RWPE1 (cell line): ENCODE data around the gene ADGRG1.
A peak's percentile ranks its signal among the peaks of the same experiment; 100 is the strongest.

Experiments
- CTCF ChIA-PET: fragments of 350-600 bp; sonication (Branson Sonifier 250); formaldehyde crosslinking; extraction: SDS; loops from one replicate; lab custom pipeline; 2021; lab: Yijun Ruan, JAX
- POLR2A ChIA-PET: fragments of 400-600 bp; formaldehyde crosslinking; extraction: SDS; loops from one replicate; lab custom pipeline; 2020; ENCODE audit warnings: antibody characterized with exemption; ENCODE audit not compliant: low non-redundant PET; lab: Yijun Ruan, JAX
- DNase-seq: peaks from one replicate; pipeline ENCODE4 v3.0.0; 2012; ENCODE audit warnings: low spot score
- H3K27ac ChIP-seq: fragments of 450-650 bp; 2 replicates; pipeline ENCODE4 v1.5.1; 2017
- CTCF ChIP-seq: fragments of 450-650 bp; conservative IDR thresholded peaks from 2 replicates; pipeline ENCODE4 v1.5.1; 2017; ENCODE audit warnings: low read depth, mild to moderate bottlenecking

Gene ADGRG1

GRCh38 chr16:57645691-57646387, 17.4 kb downstream of the ADGRG1 start:
- no peak for TF ChIP-seq CTCF
- ChIA-PET POLR2A (no interaction called here), CTCF (interaction anchor here (0.5 to 3.2 kb wide), 5 partner anchors 8 to 943 kb away, joined by 3 to 12 read pairs (median 3); no protein-coding TSS in a partner anchor)
- no peak for DNase-seq
- H3K27ac ChIP-seq, result peak overlapping the region; percentile 70

- CTCF ChIA-PET, result interaction anchor here (0.5 to 3.2 kb wide), 4 partner anchors 9 to 944 kb away, joined by 3 to 12 read pairs (median 6); no protein-coding TSS in a partner anchor
- POLR2A ChIA-PET, result no interaction called here
- H3K27ac ChIP-seq, result peak overlapping the region; percentile 70
Observed at GRCh38 chr16:57646388-57647039, 18.1 kb downstream of the ADGRG1 start.

GRCh38 chr16:57647136-57647875, 18.9 kb downstream of the ADGRG1 start:
- ChIA-PET POLR2A (interaction anchor here (1.0 kb wide), 1 partner anchor 27 kb away, joined by 3 read pairs; no protein-coding TSS in a partner anchor), CTCF (interaction anchor here (1.2 to 3.6 kb wide), 6 partner anchors 10 to 57 kb away, joined by 5 to 22 read pairs (median 8); no protein-coding TSS in a partner anchor)
- DNase-seq, result no peak
- peak overlapping the region; percentile 70 for H3K27ac ChIP-seq
- no peak for TF ChIP-seq CTCF

More at GRCh38 chr16:57646388-57647039, 18.1 kb downstream of the ADGRG1 start:
- DNase-seq, result no peak
- no peak for TF ChIP-seq CTCF

- no peak for DNase-seq
- peak overlapping the region; percentile 70 for H3K27ac ChIP-seq
- CTCF ChIA-PET, result interaction anchor here (0.6 to 3.6 kb wide), 16 partner anchors 10 to 90 kb away, joined by 3 to 22 read pairs (median 4); partner anchors contain the start of gene KATNB1
Observed at GRCh38 chr16:57648125-57648524, 19.7 kb downstream of the ADGRG1 start.

DNA sequence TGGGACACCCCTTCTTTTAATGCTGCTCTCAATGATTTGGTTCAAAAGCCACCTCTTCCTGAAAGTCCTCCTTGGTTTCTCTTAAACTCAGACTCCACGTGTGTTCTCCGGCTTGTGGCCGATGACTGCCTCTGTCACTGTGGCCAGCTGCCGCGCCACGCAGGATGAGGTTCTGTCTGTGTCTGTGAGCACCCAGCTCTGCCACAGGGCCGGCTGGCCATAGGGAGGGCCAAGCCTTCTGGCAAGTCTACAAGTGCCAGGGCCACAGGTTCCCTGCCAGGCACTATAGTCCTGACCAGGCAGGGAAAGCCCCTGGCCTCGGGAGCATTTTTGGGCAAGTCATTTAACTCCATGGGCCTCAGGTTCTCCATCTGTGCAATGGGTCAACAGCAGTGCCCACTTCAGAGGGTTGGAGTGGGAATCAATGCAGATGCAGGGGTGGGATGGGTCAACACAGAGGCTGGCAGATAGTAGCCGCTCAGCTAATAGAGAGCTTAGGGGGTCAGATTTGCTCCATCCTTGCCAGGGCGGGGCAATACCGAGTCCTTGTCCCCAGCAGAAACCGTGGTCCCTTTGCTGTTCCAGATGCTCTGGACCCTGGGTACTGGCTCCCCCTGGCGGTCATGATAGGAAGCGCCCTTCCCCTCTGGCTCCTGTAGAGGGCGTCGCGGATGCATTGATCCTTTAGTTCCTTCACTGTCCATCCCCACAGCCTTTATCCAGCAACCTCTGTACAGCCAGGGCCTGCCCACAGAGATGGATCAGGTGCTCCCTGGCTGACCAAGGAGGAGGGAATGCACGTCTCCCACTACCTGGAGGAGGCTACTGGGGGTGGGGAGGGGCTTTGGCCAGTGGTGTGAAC, 20.4 kb downstream of the ADGRG1 start:
- ChIA-PET POLR2A (no interaction called here), CTCF (interaction anchor here (0.5 to 3.6 kb wide), 26 partner anchors 11 to 216 kb away, joined by 3 to 22 read pairs (median 4); partner anchors contain the start of gene KATNB1)
- TF ChIP-seq CTCF, result peak; percentile 97
- H3K27ac ChIP-seq, result peak overlapping the region; percentile 70
- peak; percentile 84 for DNase-seq

More at GRCh38 chr16:57648125-57648524, 19.7 kb downstream of the ADGRG1 start:
- TF ChIP-seq CTCF, result no peak
- POLR2A ChIA-PET, result interaction anchor here (1.0 kb wide), 1 partner anchor 27 kb away, joined by 3 read pairs; no protein-coding TSS in a partner anchor
